SJSA1 (cell line): Measurements from ENCODE around the gene MEP1A. TPM values are rescaled to one million over a fixed set of nuclear protein-coding genes. Genes with fewer than 3 reads are reported as not detected.
"Not testable (repeated sequence)": the region's sequence is repeated elsewhere in the genome, so short reads cannot be mapped to it uniquely, and the experiment has no call there.

Experiments
- DNase-seq, 2 experiments: peaks; one replicate each; pipeline ENCODE4 v3.0.0-alpha.2; 2015 to 2020; ENCODE audit warnings: low spot score in 2 of 2, low read depth in 1 of 2
- H3K27ac ChIP-seq: fragments of 250-450 bp; sonication (Bioruptor Pico); 2 replicates; pipeline ENCODE4 v1.5.1; 2020; ENCODE audit warnings: mild to moderate bottlenecking, moderate library complexity
- H3K27me3 ChIP-seq: fragments of 250-450 bp; sonication (Bioruptor Pico); replicated peaks from 2 replicates; pipeline ENCODE4 v1.5.1; 2020; ENCODE audit warnings: mild to moderate bottlenecking, moderate library complexity
- H3K36me3 ChIP-seq: fragments of 250-450 bp; sonication (Bioruptor Pico); 2 replicates; pipeline ENCODE4 v1.5.1; 2020; ENCODE audit warnings: mild to moderate bottlenecking
- H3K4me1 ChIP-seq: fragments of 250-450 bp; sonication (Bioruptor Pico); replicated peaks from 2 replicates; pipeline ENCODE4 v1.6.1; 2021; ENCODE audit warnings: mild to moderate bottlenecking
- H3K4me3 ChIP-seq: fragments of 250-450 bp; sonication (Bioruptor Pico); 2 replicates; pipeline ENCODE4 v1.5.1; 2020; ENCODE audit warnings: mild to moderate bottlenecking
- H3K9me3 ChIP-seq: fragments of 250-450 bp; sonication (Bioruptor Pico); replicated peaks from 2 replicates; pipeline ENCODE4 v1.5.1; 2020; ENCODE audit warnings: mild to moderate bottlenecking
- total RNA-seq: library from RNA; depleted of rRNA; stranded (reverse); fragments of >200 nt; shearing (Covaris generic); gene quantifications from 2 replicates; pipeline ENCODE4 v1.2.3, GENCODE V29; 2014; rRNA removed

MEP1A gene, protein sequence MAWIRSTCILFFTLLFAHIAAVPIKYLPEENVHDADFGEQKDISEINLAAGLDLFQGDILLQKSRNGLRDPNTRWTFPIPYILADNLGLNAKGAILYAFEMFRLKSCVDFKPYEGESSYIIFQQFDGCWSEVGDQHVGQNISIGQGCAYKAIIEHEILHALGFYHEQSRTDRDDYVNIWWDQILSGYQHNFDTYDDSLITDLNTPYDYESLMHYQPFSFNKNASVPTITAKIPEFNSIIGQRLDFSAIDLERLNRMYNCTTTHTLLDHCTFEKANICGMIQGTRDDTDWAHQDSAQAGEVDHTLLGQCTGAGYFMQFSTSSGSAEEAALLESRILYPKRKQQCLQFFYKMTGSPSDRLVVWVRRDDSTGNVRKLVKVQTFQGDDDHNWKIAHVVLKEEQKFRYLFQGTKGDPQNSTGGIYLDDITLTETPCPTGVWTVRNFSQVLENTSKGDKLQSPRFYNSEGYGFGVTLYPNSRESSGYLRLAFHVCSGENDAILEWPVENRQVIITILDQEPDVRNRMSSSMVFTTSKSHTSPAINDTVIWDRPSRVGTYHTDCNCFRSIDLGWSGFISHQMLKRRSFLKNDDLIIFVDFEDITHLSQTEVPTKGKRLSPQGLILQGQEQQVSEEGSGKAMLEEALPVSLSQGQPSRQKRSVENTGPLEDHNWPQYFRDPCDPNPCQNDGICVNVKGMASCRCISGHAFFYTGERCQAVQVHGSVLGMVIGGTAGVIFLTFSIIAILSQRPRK
- total RNA-seq, result 0.08 and 1.0 TPM in 2 replicates

DNA sequence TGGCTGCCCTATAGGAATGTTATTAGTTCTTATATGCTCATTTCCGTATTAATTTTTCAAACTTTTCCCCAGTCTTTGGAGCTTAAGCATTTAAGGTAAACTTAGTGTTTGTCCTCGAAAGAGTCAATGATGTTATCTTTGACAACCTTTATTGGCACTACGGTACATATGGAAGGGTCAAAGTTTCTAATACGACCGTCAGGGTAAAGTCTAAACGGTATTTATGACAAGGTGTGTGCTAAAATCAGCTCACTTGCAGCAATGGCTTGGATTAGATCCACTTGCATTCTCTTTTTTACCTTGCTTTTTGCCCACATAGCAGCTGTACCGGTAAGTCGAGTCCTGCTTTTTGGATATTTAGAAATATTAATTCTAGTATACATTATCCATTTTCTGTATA is at the start of gene MEP1A:
Gene MEP1A, plus strand, starts transcription at position 252 of the 400 bp plus-strand sequence. Its CDS starts 10 bp downstream, at position 262.
- H3K36me3 ChIP-seq, result no peaks in the 10 kb centered on the region
- H3K4me1 ChIP-seq, result no peaks in the 10 kb centered on the region
- H3K4me3 ChIP-seq, result no peak within 1 kb of the TSS
- H3K9me3 ChIP-seq, result no peaks in the 10 kb centered on the region
- no peak for DNase-seq
- 0 out of 2 replicates have a peak, but pooled peaks cover 3% of the 10 kb centered on the region for H3K27me3 ChIP-seq
- H3K27ac ChIP-seq, result no peak within 1 kb of the TSS

GRCh38 chr6:46743425-46744158 is 49.6 kb upstream of the MEP1A start:
- no peak for DNase-seq
- Histone ChIP-seq H3K27ac (no peak overlapping the region), H3K4me1 (no peaks in the 10 kb centered on the region), H3K9me3 (no peaks in the 10 kb centered on the region), H3K36me3 (no peaks in the 10 kb centered on the region), H3K27me3 (peaks cover 7% of the 10 kb centered on the region; the same call in 1 of the 2 replicates), H3K4me3 (no peak overlapping the region)

DNA sequence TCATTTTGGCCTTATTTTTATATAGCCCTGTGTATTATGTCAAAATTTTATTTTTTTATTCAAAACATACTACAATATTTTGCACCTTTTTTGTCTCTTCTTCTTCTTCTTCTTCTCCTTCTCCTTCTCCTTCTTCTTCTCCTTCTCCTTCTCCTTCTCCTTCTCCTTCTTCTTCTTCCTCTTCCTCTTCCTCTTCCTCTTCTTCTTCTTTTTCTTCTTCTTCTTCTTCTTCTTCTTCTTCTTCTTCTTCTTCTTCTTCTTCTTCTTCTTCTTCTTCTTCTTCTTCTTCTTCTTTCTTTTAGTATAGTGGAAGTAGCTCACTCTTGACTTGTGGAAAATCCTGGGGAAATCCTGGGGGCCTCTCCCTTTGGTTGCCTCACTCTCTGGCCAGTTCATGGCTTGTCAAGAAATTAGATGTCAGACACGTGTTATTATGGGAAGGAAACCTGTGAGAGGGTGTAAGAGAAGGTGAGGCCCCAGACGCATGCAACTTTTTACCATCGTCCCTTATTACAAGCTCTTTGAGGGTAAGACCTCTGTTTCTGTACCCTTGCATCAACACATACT is 48.9 kb upstream of the MEP1A start:
- not testable (repeated sequence) for H3K27me3 ChIP-seq, DNase-seq, H3K9me3 ChIP-seq

DNA sequence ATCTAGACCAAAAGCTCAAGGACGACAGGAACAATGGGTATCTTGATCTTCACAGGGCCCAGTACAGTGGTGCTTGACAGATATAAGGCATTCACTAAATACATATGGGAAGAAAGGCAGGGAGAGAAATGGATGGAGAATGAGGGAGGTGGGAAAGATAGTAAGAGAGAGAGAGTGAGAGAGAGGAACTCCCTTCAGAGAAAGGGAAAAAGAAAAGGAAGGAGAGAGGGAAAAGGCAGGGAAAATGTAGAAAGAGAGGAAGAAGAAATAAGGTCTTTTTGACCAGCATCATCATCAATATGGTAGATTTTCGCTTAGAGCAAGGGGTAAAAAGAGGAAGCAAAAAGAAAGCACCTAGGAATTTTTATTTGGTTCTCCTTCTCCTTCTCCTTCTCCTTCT is 47.2 kb upstream of the MEP1A start:
- no peak overlapping the region for H3K4me3 ChIP-seq

More for the DNA sequence above, 48.9 kb upstream of the MEP1A start:
- H3K4me3 ChIP-seq, H3K4me1 ChIP-seq, H3K36me3 ChIP-seq, H3K27ac ChIP-seq: not testable (repeated sequence)

GRCh38 chr6:46746696-46747095 is 46.5 kb upstream of the MEP1A start, which contains the start of gene ANKRD66:
TSS of gene ANKRD66 (plus strand) at chr6:46746933. CDS start at chr6:46751949, 5,016 bp downstream.
- Histone ChIP-seq H3K4me3 (no peak within 1 kb of the TSS), H3K36me3 (no peaks in the 10 kb centered on the region), H3K9me3 (no peaks in the 10 kb centered on the region), H3K27ac (no peak within 1 kb of the TSS), H3K4me1 (no peaks in the 10 kb centered on the region), H3K27me3 (no peaks in the 10 kb centered on the region)
- no peak for DNase-seq

More for the DNA sequence above, 47.2 kb upstream of the MEP1A start:
- no peaks in the 10 kb centered on the region for H3K27me3 ChIP-seq
- H3K9me3 ChIP-seq, result no peaks in the 10 kb centered on the region
- no peak overlapping the region for H3K27ac ChIP-seq
- no peaks in the 10 kb centered on the region for H3K36me3 ChIP-seq
- no peak for DNase-seq
- no peaks in the 10 kb centered on the region for H3K4me1 ChIP-seq

DNA sequence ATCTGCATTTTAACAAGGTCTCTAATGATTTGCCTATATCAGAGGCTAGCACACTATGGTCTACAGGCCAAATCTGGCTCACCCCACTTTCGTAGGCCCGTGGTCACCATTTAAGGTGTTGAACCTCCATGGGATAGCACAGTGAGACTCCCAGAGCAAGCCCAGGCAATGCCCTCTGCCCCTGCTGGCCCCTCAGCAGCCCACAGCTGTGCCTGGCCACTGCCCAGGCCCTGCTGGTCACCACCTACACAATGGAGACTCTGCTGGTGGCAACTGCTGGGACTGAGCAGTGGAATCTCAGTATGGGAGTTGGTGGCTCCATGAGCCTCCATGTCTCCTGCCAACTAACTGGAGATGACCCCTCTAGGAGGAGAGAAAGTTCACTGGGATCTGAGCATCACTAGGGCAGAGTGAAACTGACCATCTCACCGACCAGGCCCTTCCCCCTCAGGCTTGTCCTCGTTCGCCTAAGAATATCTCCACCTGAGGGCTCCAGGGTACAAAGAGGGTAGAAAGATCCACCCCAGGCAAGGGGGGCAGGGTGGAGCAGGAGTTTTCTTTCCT is 44.2 kb upstream of the MEP1A start:
- H3K9me3 ChIP-seq, result no peaks in the 10 kb centered on the region
- H3K4me3 ChIP-seq, result no peak overlapping the region
- H3K36me3 ChIP-seq, result no peaks in the 10 kb centered on the region
- H3K27ac ChIP-seq, result no peak overlapping the region
- DNase-seq, result no peak
- 0 out of 2 replicates have a peak, but pooled peaks cover 2% of the 10 kb centered on the region for H3K27me3 ChIP-seq
- H3K4me1 ChIP-seq, result no peaks in the 10 kb centered on the region

DNA sequence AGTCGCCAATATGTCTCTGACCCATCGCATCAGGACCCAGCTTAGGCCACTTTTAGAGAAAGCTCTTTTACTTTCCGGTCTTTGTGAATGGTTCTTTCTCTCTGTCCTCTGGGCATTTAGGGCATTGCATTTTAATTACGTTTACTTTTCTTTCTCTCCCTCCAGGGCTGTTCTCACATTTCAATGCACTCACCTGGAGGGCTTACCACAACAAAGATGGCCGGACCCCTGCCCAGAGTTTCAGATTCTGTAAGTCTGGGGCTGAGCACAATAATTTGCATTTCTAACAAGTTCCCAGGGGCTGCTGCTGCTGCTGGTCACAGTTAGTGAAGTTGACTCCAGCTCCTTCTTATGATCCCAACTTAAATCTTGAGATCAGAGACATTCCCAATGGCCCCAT is 43.5 kb upstream of the MEP1A start:
- Histone ChIP-seq H3K27me3 (0 out of 2 replicates have a peak, but pooled peaks cover 2% of the 10 kb centered on the region), H3K9me3 (no peaks in the 10 kb centered on the region), H3K27ac (no peak overlapping the region), H3K4me3 (no peak overlapping the region), H3K36me3 (no peaks in the 10 kb centered on the region), H3K4me1 (no peaks in the 10 kb centered on the region)
- no peak for DNase-seq

DNA sequence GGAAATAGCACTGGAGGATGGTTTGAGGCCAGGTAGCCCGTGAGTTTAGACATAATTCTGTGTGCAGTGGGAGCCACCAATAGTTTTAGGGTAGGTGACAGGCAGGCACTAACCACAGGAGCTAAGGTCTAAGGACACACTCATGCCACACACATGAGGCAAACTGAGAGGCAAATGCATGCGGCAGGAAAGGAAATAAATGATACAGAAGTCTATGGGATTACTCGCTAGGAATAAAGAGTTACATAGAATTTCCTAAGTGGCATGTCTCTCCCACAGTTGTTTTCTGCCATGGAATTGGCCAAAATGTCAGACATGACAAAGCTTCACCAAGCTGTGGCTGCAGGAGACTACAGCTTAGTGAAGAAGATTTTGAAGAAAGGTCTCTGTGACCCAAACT is 41.5 kb upstream of the MEP1A start:
- Histone ChIP-seq H3K36me3 (no peaks in the 10 kb centered on the region), H3K9me3 (no peaks in the 10 kb centered on the region), H3K27me3 (0 out of 2 replicates have a peak, but pooled peaks cover 5% of the 10 kb centered on the region), H3K4me3 (no peak overlapping the region), H3K4me1 (no peaks in the 10 kb centered on the region), H3K27ac (no peak overlapping the region)
- no peak for DNase-seq

DNA sequence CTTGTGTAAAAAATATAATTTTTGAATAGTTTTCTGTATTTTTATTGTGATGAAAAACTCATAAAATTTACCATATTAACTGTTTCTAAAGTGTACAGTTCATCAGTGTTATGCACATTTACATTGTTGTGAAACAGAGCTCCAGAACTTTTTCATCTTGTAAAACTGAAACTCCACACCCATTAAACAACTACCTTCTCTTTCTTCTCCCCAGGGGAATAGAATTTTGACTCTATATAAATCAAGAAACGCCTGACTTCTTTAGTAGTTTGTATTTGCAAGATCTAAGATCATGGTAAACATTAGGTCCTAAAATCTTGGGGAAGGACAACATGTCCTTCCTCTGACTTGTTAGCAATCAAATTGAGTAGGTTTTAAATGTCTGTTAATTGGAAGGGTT is 37.3 kb upstream of the MEP1A start:
- Histone ChIP-seq H3K36me3 (no peaks in the 10 kb centered on the region), H3K27ac (no peak overlapping the region), H3K4me1 (no peaks in the 10 kb centered on the region), H3K9me3 (no peaks in the 10 kb centered on the region), H3K27me3 (0 out of 2 replicates have a peak, but pooled peaks cover 5% of the 10 kb centered on the region), H3K4me3 (no peak overlapping the region)
- no peak for DNase-seq

DNA sequence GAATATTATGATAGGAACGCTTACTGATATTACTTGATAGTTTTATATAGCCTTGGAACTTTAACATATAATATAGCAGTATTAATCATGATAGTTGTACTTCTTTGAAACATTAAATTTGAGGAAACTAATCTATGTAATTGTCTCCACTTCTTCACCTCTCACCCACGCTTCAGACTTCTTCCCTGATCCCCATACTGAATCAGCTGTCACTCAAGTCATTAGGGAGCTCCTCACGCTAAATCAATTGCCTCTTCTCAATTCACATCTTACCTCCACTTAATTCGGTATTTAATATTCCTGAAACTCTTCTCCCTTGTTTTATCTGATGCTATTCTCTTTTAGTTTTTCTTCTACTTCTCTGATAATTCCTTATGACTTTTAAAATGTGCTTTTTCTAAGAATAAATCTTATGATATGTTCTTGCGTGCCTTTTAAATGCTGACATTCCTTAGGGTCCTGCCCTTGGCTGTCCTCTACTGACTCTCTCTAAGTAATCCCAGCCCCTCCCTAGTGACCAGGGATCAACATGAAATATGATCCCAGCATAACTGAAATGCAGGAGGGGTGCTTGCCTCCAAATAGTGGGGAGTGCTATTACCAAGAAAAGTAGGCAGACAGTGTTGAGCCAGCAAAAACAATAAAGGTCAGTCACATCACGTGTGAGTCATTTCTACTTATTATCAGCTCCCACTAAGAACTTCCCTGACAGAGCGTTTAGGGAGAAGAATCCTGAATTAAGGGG is 36.5 kb upstream of the MEP1A start:
- Histone ChIP-seq H3K4me1 (no peaks in the 10 kb centered on the region), H3K36me3 (no peaks in the 10 kb centered on the region), H3K27me3 (0 out of 2 replicates have a peak, but pooled peaks cover 5% of the 10 kb centered on the region), H3K27ac (no peak overlapping the region), H3K4me3 (no peak overlapping the region), H3K9me3 (no peaks in the 10 kb centered on the region)
- no peak for DNase-seq

DNA sequence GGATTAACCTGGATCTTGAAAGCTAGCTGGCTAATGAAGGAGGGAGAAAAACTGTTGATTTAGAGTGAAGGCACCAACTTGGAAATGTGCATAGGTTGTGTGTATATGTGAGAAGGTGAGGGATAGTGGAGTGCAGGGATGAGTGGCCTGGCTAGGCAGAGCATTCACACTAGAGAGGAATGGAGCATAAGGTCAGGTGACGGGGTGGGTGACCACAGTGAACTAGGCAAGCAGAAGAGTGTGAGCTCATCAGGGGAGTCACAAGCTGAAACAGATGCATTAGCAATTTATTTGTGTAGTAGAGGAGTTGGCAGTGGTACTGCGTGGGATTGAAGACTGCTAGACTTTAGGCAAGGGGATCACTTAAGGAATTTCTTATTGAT is 36.0 kb upstream of the MEP1A start:
- DNase-seq, result no peak
- H3K9me3 ChIP-seq, result no peaks in the 10 kb centered on the region

GRCh38 chr6:46758960-46759753 is 34.0 kb upstream of the MEP1A start:
- no peak overlapping the region for H3K27ac ChIP-seq

More for the DNA sequence above, 36.0 kb upstream of the MEP1A start:
- no peaks in the 10 kb centered on the region for H3K36me3 ChIP-seq
- no peaks in the 10 kb centered on the region for H3K4me1 ChIP-seq
- H3K4me3 ChIP-seq, result no peak overlapping the region
- H3K27ac ChIP-seq, result no peak overlapping the region
- 0 out of 2 replicates have a peak, but pooled peaks cover 5% of the 10 kb centered on the region for H3K27me3 ChIP-seq

More at GRCh38 chr6:46758960-46759753, 34.0 kb upstream of the MEP1A start:
- DNase-seq, result no peak
- H3K4me3 ChIP-seq, result no peak overlapping the region
- H3K4me1 ChIP-seq, result no peaks in the 10 kb centered on the region
- H3K27me3 ChIP-seq, result 0 out of 2 replicates have a peak, but pooled peaks cover 3% of the 10 kb centered on the region
- H3K36me3 ChIP-seq, result no peaks in the 10 kb centered on the region
- no peaks in the 10 kb centered on the region for H3K9me3 ChIP-seq
